DMS53 treated with DMSO at 0.1 percent for 48 hours (cell line): ENCODE data around the gene IPMK.
"Not testable (repeated sequence)": the region's sequence is repeated elsewhere in the genome, so short reads cannot be mapped to it uniquely, and the experiment has no call there.

Experiments used
- DNase-seq: peaks from one replicate; lab custom pipeline; 2025; ENCODE audit not compliant: unreplicated experiment; lab: John Stamatoyannopoulos, UW

Gene IPMK

DNA sequence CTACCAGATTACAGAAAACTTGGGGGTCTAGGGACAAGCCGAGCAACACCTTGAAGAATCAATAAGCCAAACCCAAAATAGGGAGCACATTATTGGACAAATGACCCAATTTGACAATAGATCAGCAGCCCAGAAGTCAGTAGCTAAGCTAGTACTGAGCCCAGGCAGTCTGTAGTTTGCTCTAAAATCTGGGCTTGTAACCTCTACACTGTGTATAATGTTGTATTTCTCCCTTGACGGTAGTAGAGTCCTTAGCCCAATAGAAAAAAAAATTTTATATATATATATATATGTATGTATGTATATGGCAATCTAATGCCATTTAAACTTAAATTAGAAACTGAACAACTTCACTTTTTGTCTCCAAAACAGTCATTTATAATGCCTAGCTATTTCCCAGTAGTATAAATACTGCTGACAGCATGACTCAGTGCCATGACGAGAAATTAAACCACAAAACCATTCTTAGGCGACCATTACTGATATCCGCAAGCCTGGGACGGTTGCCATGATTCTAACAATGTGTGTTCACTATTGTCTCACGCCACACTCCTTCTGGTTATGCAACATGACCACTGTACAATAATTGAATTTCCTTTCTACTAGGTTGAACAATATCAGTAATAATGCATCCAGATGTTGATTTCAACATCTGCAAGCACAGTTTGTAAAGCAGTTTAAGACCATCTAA, 110.5 kb downstream of the IPMK start:
- no peak for DNase-seq

DNA sequence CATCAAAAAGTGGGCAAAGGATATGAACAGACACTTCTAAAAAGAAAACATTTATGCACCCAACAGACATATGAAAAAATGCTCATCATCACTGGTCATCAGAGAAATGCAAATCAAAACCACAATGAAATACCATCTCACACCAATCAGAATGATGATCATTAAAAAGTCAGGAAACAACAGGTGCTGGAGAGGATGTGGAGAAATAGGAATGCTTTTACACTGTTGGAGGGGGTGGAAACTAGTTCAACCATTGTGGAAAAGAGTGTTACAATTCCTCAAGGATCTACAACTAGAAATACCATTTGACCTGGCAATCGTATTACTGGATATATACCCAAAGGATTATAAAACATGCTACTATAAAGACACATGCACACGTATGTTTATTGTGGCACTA, 111.8 kb downstream of the IPMK start:
- not testable (repeated sequence) for DNase-seq

DNA sequence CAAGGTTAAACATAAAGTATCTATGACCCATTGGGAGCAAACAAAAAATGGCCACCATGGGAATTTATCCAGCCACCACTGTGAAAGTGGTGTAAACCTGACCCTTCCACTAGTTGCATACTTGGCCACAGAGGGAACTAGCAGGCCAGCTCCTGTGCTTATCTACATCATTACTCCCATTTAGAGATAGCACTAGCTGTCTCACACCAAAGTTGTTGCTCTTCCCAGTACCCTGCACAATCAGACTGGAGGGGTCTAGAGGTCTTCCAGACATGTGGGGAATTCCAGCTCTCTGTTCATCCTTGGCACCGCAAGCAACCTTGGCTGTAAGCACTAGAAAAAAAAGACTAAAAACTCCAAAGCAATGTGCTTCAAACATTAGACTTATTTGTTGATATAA, 113.9 kb downstream of the IPMK start:
- no peak for DNase-seq

DNA sequence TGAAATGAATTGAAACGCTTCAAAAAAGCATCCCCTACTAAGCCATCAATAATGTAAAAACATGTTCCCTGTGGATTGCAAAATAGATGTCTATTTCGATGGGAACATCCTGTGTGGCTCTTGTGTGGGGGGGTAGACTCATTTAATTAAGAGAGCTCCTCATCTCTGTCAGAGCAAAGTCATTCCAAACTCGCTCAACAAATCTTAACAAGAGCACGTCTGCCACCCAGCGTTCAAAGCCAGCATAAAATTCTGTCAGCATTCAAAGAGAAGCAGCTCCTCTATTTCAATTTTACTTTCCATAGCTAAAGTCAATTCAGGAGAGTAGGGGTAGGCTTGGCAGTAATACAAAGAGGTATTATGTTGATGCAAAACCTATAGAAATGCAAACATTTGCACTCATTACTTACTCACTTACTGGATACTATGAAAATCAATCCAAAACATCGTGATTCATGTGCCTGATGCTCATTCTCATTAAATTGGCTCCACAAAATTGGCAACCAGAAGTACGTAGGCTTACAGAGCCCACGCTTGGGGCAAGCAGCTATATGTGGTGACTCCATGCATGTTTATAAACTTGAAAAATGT, 114.9 kb downstream of the IPMK start:
- DNase-seq = peak; percentile 45

DNA sequence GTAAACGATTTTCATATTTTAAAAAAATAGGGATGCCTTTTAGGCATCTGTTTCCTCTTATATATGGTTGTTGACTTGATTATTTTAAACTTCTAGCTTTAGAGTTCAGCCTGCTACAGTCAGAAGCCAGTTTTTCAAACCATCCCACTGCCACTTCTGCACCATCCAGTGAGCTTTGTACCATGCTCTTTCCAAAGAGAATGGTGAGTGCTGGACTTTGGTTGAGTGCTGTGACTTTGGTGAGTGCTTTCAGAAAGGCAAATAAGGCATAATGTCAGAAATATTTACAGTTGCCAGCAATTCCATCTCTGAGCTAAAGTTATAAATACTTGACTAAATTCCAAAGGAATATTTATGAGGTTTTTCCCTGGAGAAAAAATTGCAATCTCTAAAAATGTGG, 117.4 kb downstream of the IPMK start:
- no peak for DNase-seq

DNA sequence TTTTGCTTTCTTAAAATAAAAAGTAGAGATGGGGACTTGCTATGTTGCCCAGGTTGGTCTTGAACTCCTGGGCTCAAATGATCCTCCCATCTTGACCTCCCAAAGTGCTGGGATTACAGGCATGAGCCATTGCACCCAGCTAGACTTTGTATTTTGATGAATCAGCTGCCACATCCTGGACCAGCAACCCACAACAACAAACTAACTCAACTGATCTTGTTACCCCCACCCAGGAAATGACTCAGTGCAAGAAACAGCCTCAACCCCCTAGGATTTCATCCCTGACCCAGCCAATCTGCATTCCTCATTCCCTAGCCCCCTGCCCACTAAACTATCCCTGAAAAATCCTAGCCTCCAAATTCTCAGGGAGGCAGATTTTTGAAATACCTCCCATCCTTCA, 123.8 kb downstream of the IPMK start:
- no peak for DNase-seq
